Right atrium auricular region (tissue), 2 donors: ENCODE results near the gene TOR1AIP1. TPM values are rescaled to one million over a fixed set of nuclear protein-coding genes. Genes with fewer than 3 reads are reported as not detected.

Source experiments
- DNase-seq: peaks from one replicate; pipeline ENCODE4 v3.0.0-alpha.2; 2019; ENCODE audit warnings: low spot score
- H3K27ac ChIP-seq, 2 donors: fragments of 200-600 bp; sonication (generic); 1 replicate in 1 of 2; 2 replicates in 1 of 2; pipeline ENCODE4 v1.5.1; 2016 to 2019
- H3K27me3 ChIP-seq, 2 donors: fragments of 200-600 bp; sonication (generic); one replicate each; pipeline versions ENCODE4 v1.5.1 to v1.6.0; 2017 to 2019
- H3K36me3 ChIP-seq: fragments of 200-600 bp; sonication (generic); one replicate; pipeline ENCODE4 v1.5.1; 2016
- H3K4me1 ChIP-seq, 2 donors: fragments of 200-600 bp; sonication (generic); one replicate each; pipeline versions ENCODE4 v1.5.1 to v1.6.0; 2017 to 2019
- H3K4me3 ChIP-seq, 2 donors: fragments of 200-600 bp; sonication (generic); 1 replicate in 1 of 2; 2 replicates in 1 of 2; pipeline ENCODE4 v1.5.1; 2017 to 2019; ENCODE audit warnings: mild to moderate bottlenecking in 1 of 2, moderate library complexity in 1 of 2
- H3K9me3 ChIP-seq, 2 donors: fragments of 200-600 bp; sonication (generic); one replicate each; pipeline ENCODE4 v1.5.1; 2019
- total RNA-seq, 2 donors: library from RNA; depleted of rRNA; stranded (reverse); fragments of >200 nt; gene quantifications; one replicate each; pipeline ENCODE4 v1.1.0, GENCODE V29; 2016
- TF ChIP-seq, protein P1 (sequence below), 2 donors: fragments of 200-600 bp; sonication (generic); IDR thresholded peaks; one replicate each; pipeline ENCODE4 v1.5.1; 2019; ENCODE audit warnings: antibody characterized with exemption in 2 of 2

Gene TOR1AIP1
- total RNA-seq, 2 donors from 2014 or later = 66.7 to 72.1 TPM

DNA sequence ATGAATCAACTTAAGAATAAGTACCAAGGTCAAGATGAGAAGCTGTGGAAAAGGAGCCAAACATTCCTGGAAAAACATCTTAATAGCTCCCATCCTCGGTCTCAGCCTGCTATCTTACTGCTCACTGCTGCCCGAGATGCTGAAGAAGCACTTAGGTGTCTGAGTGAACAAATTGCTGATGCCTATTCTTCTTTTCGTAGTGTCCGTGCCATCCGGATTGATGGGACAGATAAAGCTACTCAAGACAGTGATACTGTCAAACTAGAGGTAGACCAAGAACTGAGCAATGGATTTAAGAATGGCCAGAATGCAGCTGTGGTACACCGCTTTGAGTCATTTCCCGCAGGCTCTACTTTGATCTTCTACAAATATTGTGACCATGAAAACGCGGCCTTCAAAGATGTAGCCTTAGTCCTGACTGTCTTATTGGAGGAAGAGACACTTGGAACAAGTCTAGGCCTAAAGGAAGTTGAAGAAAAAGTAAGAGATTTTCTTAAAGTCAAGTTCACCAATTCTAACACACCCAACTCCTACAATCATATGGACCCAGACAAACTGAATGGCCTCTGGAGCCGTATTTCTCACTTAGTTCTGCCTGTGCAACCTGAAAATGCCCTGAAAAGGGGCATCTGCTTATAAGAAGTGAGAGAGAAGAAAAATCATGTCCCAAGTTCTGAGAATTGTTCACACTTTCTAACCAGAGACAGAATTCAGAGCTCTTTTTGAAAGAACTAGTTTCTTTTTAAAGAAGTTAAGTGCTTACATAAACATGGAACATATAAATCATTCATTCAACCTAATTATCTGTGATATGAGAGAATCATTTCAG, 35.7 kb downstream of the TOR1AIP1 start:
- H3K36me3 ChIP-seq = peaks cover 49% of the 10 kb centered on the region
- DNase-seq = no peak
- no peaks in the 10 kb centered on the region for H3K27me3 ChIP-seq
- H3K4me3 ChIP-seq = no peak overlapping the region
- TF ChIP-seq, protein P1, sequence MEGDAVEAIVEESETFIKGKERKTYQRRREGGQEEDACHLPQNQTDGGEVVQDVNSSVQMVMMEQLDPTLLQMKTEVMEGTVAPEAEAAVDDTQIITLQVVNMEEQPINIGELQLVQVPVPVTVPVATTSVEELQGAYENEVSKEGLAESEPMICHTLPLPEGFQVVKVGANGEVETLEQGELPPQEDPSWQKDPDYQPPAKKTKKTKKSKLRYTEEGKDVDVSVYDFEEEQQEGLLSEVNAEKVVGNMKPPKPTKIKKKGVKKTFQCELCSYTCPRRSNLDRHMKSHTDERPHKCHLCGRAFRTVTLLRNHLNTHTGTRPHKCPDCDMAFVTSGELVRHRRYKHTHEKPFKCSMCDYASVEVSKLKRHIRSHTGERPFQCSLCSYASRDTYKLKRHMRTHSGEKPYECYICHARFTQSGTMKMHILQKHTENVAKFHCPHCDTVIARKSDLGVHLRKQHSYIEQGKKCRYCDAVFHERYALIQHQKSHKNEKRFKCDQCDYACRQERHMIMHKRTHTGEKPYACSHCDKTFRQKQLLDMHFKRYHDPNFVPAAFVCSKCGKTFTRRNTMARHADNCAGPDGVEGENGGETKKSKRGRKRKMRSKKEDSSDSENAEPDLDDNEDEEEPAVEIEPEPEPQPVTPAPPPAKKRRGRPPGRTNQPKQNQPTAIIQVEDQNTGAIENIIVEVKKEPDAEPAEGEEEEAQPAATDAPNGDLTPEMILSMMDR (IDR thresholded peaks at IDR 0.05) = no peak
- no peaks in the 10 kb centered on the region for H3K9me3 ChIP-seq
- H3K4me1 ChIP-seq = no peaks in the 10 kb centered on the region
- H3K27ac ChIP-seq = no peak overlapping the region

DNA sequence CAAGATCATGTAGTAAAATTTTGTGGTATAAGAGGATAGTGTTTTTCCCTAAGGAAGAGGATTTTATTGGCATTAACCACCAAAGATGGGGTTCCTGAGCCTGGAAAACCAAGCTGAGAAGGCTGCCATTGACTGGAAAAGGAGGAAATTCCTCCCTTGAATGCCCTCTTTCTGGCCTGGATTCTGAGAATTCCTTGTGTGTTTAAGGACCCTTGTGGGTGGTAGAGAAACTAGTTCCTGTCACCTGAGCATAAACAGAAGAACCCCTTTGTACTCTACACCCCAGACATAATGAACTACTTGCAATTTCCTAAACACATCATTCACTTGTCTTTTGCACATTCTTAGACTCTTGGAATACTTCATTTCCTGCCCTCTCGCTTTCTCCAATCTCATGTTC, 39.4 kb downstream of the TOR1AIP1 start:
- no peak overlapping the region for H3K27ac ChIP-seq
- TF ChIP-seq, protein P1 (IDR thresholded peaks at IDR 0.05) = no peak
- H3K36me3 ChIP-seq = peaks cover 17% of the 10 kb centered on the region
- no peaks in the 10 kb centered on the region for H3K9me3 ChIP-seq
- DNase-seq = no peak
- no peaks in the 10 kb centered on the region for H3K4me1 ChIP-seq
- H3K27me3 ChIP-seq = no peaks in the 10 kb centered on the region
- H3K4me3 ChIP-seq = no peak overlapping the region

DNA sequence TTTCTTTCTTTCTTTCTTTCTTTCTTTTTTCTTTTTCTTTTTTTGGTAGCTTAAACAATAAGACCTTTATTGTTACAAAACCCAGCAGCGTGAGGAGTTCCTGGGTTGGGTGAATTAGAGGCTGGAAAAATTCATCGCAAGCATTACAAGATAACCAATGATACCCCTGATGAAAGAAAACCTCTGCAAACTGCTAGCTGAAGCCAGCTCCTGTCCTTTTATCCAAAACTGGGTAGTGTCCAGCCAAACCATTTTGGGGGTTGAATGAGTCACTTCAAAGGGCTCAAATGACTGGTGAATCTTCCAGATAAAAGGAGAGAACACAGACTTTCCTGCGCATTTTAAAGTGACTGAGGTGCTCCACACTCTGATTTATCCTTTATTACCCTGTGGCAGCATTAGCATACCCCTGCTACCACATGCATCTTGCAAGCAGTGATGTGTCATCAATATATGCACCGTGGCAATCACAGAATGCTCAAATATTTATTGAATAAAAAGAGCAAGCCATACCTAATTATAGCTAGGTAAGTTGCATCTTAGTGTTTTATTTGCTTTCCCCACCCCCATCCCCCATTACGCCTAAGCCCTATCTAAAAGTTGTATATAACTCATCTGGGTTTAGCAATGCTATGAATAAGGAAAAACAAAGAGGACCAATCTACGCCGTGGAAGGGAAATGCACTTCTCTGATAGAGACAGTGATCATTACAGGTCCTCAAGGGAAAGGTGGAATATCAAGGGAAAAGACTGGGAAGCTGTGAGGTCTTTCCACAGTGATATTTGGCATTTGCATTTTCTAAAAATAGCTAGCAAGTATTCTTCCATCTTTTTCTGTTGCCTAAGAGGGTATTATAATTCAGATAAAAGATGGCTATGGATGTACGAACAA, 40.1 kb downstream of the TOR1AIP1 start:
- Histone ChIP-seq H3K4me1 (no peaks in the 10 kb centered on the region), H3K27ac (no peak overlapping the region), H3K36me3 (peaks cover 17% of the 10 kb centered on the region), H3K4me3 (no peak overlapping the region), H3K9me3 (no peaks in the 10 kb centered on the region), H3K27me3 (no peaks in the 10 kb centered on the region)
- TF ChIP-seq, protein P1 (IDR thresholded peaks at IDR 0.05) = no peak
- no peak for DNase-seq

DNA sequence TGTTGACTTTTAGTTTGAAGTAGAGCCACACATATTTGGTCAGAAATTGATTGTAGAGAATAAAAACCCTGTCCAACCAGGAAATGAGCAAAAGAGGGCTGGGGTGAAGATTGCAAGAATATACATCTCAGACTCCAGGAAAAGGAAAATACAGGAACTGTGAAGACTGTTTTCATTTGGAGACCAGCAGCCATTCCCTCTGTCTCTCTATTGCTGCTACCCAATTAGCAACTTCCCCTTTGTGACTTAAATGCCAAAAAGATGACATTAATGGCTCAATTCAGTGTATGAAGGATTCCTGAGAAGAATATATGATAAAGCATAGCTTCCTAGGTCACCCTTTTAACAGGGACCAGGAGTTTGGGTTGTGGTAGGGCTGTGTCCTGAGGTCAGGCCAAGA, 40.9 kb downstream of the TOR1AIP1 start:
- TF ChIP-seq, protein P1 (IDR thresholded peaks at IDR 0.05) = no peak
- Histone ChIP-seq H3K4me1 (no peaks in the 10 kb centered on the region), H3K4me3 (no peak overlapping the region), H3K27ac (no peak overlapping the region), H3K27me3 (no peaks in the 10 kb centered on the region), H3K9me3 (no peaks in the 10 kb centered on the region), H3K36me3 (peaks cover 9% of the 10 kb centered on the region)
- DNase-seq = no peak

DNA sequence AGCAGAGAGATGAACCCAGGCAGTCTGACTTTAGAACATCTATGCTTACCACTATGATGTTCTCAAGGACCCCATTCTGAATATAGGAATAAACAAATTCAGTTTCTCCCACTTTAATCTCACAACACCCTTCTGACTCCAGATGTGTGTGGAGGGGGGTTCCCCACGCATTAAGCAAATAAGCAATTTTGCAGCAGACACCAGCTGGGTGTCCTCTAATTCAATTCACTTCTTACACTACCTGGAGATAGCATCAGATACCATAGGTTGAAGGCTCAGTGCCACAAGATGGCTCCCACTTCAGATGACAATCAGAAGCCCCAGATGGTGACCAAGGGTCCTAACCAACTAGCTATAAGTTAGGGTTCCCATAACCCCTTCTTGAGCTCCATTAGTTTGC, 42.2 kb downstream of the TOR1AIP1 start:
- no peak overlapping the region for H3K4me3 ChIP-seq
- no peaks in the 10 kb centered on the region for H3K27me3 ChIP-seq
- no peaks in the 10 kb centered on the region for H3K9me3 ChIP-seq
- no peak for DNase-seq
- TF ChIP-seq, protein P1 (IDR thresholded peaks at IDR 0.05) = no peak
- no peak overlapping the region for H3K27ac ChIP-seq
- no peaks in the 10 kb centered on the region for H3K36me3 ChIP-seq
- no peaks in the 10 kb centered on the region for H3K4me1 ChIP-seq
